NT2/D1 (cell line): ENCODE results near the gene SHF.
A peak's percentile ranks its signal among the peaks of the same experiment; 100 is the strongest.

Experiments used
- DNase-seq: peaks from one replicate; pipeline ENCODE4 v3.0.0-alpha.2; 2011; ENCODE audit warnings: low read depth, low spot score
- H3K27me3 ChIP-seq: 2 replicates; pipeline ENCODE4 v1.6.0; 2011; ENCODE audit warnings: mild to moderate bottlenecking; ENCODE audit not compliant: insufficient read length, insufficient read depth
- H3K36me3 ChIP-seq: 2 replicates; pipeline ENCODE4 v1.6.1; 2011; ENCODE audit warnings: mild to moderate bottlenecking, low read length, mixed read lengths; ENCODE audit not compliant: insufficient read depth, insufficient read length
- H3K4me1 ChIP-seq: 2 replicates; pipeline ENCODE4 v1.5.1; 2011; ENCODE audit not compliant: insufficient read depth, insufficient read length
- H3K4me3 ChIP-seq: 2 replicates; pipeline ENCODE4 v1.5.1; 2011; ENCODE audit warnings: low read depth; ENCODE audit not compliant: insufficient read length
- H3K9ac ChIP-seq: 2 replicates; pipeline ENCODE4 v1.6.0; 2011; ENCODE audit warnings: low read depth; ENCODE audit not compliant: insufficient read length
- H3K9me3 ChIP-seq: 2 replicates; pipeline ENCODE4 v1.5.1; 2011; ENCODE audit warnings: mild to moderate bottlenecking, low read length; ENCODE audit not compliant: insufficient read depth
- SUZ12 ChIP-seq: IDR thresholded peaks from 2 replicates; pipeline ENCODE4 v1.6.1; 2011; ENCODE audit not compliant: insufficient read length, insufficient read depth; ENCODE audit errors: extremely low read depth
- YY1 ChIP-seq: IDR thresholded peaks from 2 replicates; pipeline ENCODE4 v1.6.1; 2011; ENCODE audit not compliant: insufficient read length, insufficient read depth
- ZNF274 ChIP-seq: IDR thresholded peaks from 2 replicates; pipeline ENCODE4 v1.6.1; 2011; ENCODE audit warnings: mild to moderate bottlenecking, low read depth, low read length

SHF gene

GRCh38 chr15:45129651-45130129 lies 58.1 kb downstream of the SHF start, which contains the start of the genes DUOX1 and DUOXA1:
TSS of gene DUOX1 (plus strand) at chr15:45129994. CDS start at chr15:45131967, 1,973 bp downstream.
TSS of gene DUOXA1 (minus strand) at chr15:45129879. CDS start at chr15:45123014, 6,865 bp downstream.
- H3K4me1 ChIP-seq = peaks cover 4% of the 10 kb centered on the region
- H3K4me3 ChIP-seq = peak within 1 kb of the TSS; percentile 39
- TF ChIP-seq SUZ12 = no peak
- no peak for TF ChIP-seq ZNF274
- TF ChIP-seq YY1 = no peak
- H3K9ac ChIP-seq = peak within 1 kb of the TSS; percentile 56
- DNase-seq = no peak
- no peaks in the 10 kb centered on the region for H3K36me3 ChIP-seq
- peaks cover 42% of the 10 kb centered on the region for H3K27me3 ChIP-seq
- H3K9me3 ChIP-seq = no peaks in the 10 kb centered on the region

GRCh38 chr15:45128971-45129639 lies 58.7 kb downstream of the SHF start:
- Histone ChIP-seq H3K9me3 (no peaks in the 10 kb centered on the region), H3K4me1 (peaks cover 2% of the 10 kb centered on the region), H3K36me3 (no peaks in the 10 kb centered on the region), H3K9ac (peak overlapping the region; percentile 56), H3K27me3 (peaks cover 42% of the 10 kb centered on the region), H3K4me3 (peak overlapping the region; percentile 39)
- no peak for DNase-seq
- TF ChIP-seq YY1 = no peak
- no peak for TF ChIP-seq SUZ12
- no peak for TF ChIP-seq ZNF274

- H3K4me3 ChIP-seq = no peak overlapping the region
- H3K36me3 ChIP-seq = no peaks in the 10 kb centered on the region
- peaks cover 42% of the 10 kb centered on the region for H3K27me3 ChIP-seq
- H3K9ac ChIP-seq = no peak overlapping the region
- H3K9me3 ChIP-seq = no peaks in the 10 kb centered on the region
- DNase-seq = no peak
- no peak for TF ChIP-seq YY1
- no peak for TF ChIP-seq SUZ12
- no peak for TF ChIP-seq ZNF274
- peaks cover 2% of the 10 kb centered on the region for H3K4me1 ChIP-seq
Observed at GRCh38 chr15:45126535-45127158, 61.1 kb downstream of the SHF start.

GRCh38 chr15:45123397-45123796 lies 64.4 kb downstream of the SHF start:
- Histone ChIP-seq H3K27me3 (peaks cover 14% of the 10 kb centered on the region), H3K9ac (no peak overlapping the region), H3K4me1 (no peaks in the 10 kb centered on the region), H3K4me3 (no peak overlapping the region), H3K36me3 (no peaks in the 10 kb centered on the region), H3K9me3 (no peaks in the 10 kb centered on the region)
- TF ChIP-seq ZNF274 (no peak), SUZ12 (no peak), YY1 (no peak)
- DNase-seq = no peak

GRCh38 chr15:45122719-45123118 lies 65.0 kb downstream of the SHF start:
- TF ChIP-seq SUZ12 (no peak), YY1 (no peak), ZNF274 (no peak)
- Histone ChIP-seq H3K36me3 (no peaks in the 10 kb centered on the region), H3K27me3 (peaks cover 10% of the 10 kb centered on the region), H3K4me1 (no peaks in the 10 kb centered on the region), H3K4me3 (no peak overlapping the region), H3K9me3 (no peaks in the 10 kb centered on the region), H3K9ac (no peak overlapping the region)
- no peak for DNase-seq

GRCh38 chr15:45121706-45122417 lies 65.9 kb downstream of the SHF start:
- Histone ChIP-seq H3K9ac (no peak overlapping the region), H3K9me3 (no peaks in the 10 kb centered on the region), H3K27me3 (peaks cover 14% of the 10 kb centered on the region), H3K36me3 (no peaks in the 10 kb centered on the region), H3K4me3 (no peak overlapping the region), H3K4me1 (no peaks in the 10 kb centered on the region)
- no peak for DNase-seq
- TF ChIP-seq SUZ12 = no peak
- no peak for TF ChIP-seq ZNF274
- no peak for TF ChIP-seq YY1

GRCh38 chr15:45121020-45121419 lies 66.7 kb downstream of the SHF start:
- H3K9me3 ChIP-seq = no peaks in the 10 kb centered on the region
- no peak overlapping the region for H3K9ac ChIP-seq
- no peak for DNase-seq
- H3K4me3 ChIP-seq = no peak overlapping the region
- TF ChIP-seq ZNF274 = no peak
- TF ChIP-seq SUZ12 = no peak
- TF ChIP-seq YY1 = no peak
- H3K36me3 ChIP-seq = no peaks in the 10 kb centered on the region
- no peaks in the 10 kb centered on the region for H3K4me1 ChIP-seq
- peaks cover 22% of the 10 kb centered on the region for H3K27me3 ChIP-seq
